ENCODE measurements around the gene CCDC107.

GRCh38 chr9:35710818-35711500, 52.9 kb downstream of the CCDC107 start:
- TF ChIP-seq CTCF (conservative IDR thresholded peaks at IDR 0.05; ENCODE audit: low read depth, low read length) (no peak), EZH2 (IDR thresholded peaks at IDR 0.05; ENCODE audit: borderline replicate concordance, low read depth, low read length, poor library complexity, severe bottlenecking) (no peak)
